GM10266 (cell line): ENCODE results near the gene FBLN5.

Experiments used
- DNase-seq: peaks from one replicate; pipeline ENCODE4 v3.0.0; 2012; ENCODE audit errors: extremely low spot score
- CTCF ChIP-seq: IDR thresholded peaks from 2 replicates; pipeline ENCODE4 v1.5.1; 2012; ENCODE audit warnings: mild to moderate bottlenecking, low read depth; ENCODE audit not compliant: control insufficient read depth, insufficient read depth; ENCODE audit errors: missing control alignments

The FBLN5 gene

GRCh38 chr14:91961297-91962220, 14.1 kb upstream of the FBLN5 start:
- DNase-seq, result no peak
- no peak for TF ChIP-seq CTCF

DNA sequence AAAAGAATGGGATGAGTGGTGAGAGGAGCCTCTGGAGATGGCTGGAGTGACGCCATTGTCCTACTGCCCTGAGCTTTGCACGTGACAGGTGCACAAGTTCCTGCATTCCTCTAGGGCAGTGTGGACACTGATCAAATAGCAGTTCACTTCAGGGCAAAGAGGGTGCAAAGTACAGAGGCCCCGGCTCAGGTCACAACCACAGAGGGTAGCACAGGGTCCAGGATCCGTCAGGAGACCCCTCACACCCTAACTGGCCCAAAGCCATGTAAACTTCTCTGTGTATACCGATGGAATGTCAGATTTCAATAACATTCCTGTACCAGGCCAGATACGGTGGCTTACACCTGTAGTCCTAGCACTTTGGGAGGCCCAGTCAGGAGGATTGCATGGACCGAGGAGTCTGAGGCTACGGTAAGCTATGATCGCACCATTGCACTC, 10.4 kb upstream of the FBLN5 start:
- TF ChIP-seq CTCF, result no peak
- no peak for DNase-seq

DNA sequence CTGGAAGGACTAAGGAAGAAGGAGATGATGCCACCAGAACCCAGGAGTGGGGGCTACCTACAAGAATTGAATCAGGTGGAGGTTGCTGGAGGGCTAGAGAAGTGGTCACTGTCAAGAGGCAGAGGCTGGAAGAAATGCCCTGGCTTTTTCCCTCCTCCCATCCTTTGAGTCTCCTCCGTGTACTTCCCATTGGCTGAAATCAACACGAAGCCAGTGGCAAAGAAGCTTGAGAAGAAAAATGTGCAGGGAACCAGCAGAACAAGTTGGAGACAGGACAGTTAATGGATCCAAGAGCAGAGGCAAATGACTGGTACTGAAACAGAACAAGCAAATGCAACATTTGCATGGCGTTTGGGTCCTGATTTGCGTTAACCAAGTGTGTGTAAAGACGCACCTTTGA, 9.1 kb upstream of the FBLN5 start:
- no peak for TF ChIP-seq CTCF
- no peak for DNase-seq

- no peak for TF ChIP-seq CTCF
- DNase-seq, result no peak
These were observed 7.7 kb upstream of the FBLN5 start for GRCh38 chr14:91955168-91955567.

DNA sequence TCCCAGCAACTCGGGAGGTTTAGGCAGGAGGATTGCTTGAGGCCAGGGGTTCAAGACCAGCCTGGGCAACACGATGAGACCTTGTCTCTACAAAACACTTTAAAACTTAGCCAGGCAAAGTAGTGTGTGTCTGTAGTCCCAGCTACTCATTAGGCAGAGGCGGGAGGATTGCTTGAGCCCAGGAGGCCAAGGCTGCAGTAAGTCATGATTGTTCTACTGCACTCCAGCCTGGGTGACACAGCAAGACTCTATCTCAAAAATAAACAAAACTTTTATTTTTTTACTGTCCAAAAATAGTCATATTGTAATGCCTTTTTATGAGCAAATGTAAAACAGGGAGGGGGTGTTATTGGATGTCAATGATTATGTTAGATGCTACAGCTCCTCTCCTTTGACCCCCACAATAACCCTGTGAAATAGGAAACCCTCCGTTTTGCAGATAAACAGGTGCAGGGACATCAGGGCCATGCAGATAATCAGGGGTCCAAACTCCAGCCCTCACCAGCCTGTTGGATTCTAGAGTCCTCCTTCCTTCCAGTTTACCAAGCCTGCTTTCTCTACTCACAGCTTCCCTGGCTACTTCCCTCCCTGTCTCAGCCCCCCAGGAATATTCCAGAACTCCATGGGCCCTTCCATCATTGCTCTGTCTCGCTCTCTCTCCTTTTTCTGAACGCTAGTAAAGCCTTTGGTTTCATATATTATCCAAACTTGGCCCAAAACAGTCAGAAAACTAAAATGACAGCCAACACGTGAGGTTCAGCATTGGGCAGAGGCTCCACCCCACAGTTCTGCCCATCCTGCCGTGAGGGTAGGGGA, 5.9 kb upstream of the FBLN5 start:
- no peak for TF ChIP-seq CTCF
- no peak for DNase-seq

- TF ChIP-seq CTCF, result no peak
- no peak for DNase-seq
These were observed 646 bp downstream of the FBLN5 start for GRCh38 chr14:91946622-91947474.
